ENCODE data around the gene EIF4G3. TPM values are rescaled to one million over a fixed set of nuclear protein-coding genes. Genes with fewer than 3 reads are reported as not detected.

The EIF4G3 gene
- total RNA-seq, 2 donors from 2014 or later, result 20.8 to 48.8 TPM

GRCh38 chr1:20950679-20951078, 226.0 kb downstream of the EIF4G3 start:
- Histone ChIP-seq H3K36me3 (replicated peaks in 1 of 2; ENCODE audit: insufficient read depth in 1 of 2, low read depth in 2 of 2) (no peaks in the 10 kb centered on the region), H3K4me3 (no peak overlapping the region), H3K27me3 (no peaks in the 10 kb centered on the region), H3K9me3 (no peaks in the 10 kb centered on the region), H3K27ac (no peak overlapping the region), H3K4me1 (no peaks in the 10 kb centered on the region)
- no peak for TF ChIP-seq CTCF (IDR thresholded peaks at IDR 0.05)
- no peak for TF ChIP-seq POLR2A (IDR thresholded peaks at IDR 0.05)
- no peak for DNase-seq
- intact Hi-C loops (cut with DNase I), result no loop called here
- WGBS, 2 donors, result 87 to 92% methylated on average over 3 of the region's 3 CpGs
- ATAC-seq, result no peak

- intact Hi-C loops (cut with DNase I), result no loop called here
- no peak for ATAC-seq
- Histone ChIP-seq H3K36me3 (replicated peaks in 1 of 2; ENCODE audit: insufficient read depth in 1 of 2, low read depth in 2 of 2) (no peaks in the 10 kb centered on the region), H3K4me3 (no peak overlapping the region), H3K27me3 (no peaks in the 10 kb centered on the region), H3K4me1 (no peaks in the 10 kb centered on the region), H3K27ac (no peak overlapping the region), H3K9me3 (no peaks in the 10 kb centered on the region)
- 83 to 92% methylated on average over 9 of the region's 9 CpGs for WGBS, 2 donors
- TF ChIP-seq CTCF (IDR thresholded peaks at IDR 0.05), result no peak
- no peak for TF ChIP-seq POLR2A (IDR thresholded peaks at IDR 0.05)
- DNase-seq, result no peak
Observed at GRCh38 chr1:20949871-20950590, 226.7 kb downstream of the EIF4G3 start.

- intact Hi-C loops (cut with DNase I), result no loop called here
- ATAC-seq (no peak), DNase-seq (no peak)
- H3K27ac ChIP-seq, result no peak overlapping the region
- H3K36me3 ChIP-seq (replicated peaks in 1 of 2; ENCODE audit: insufficient read depth in 1 of 2, low read depth in 2 of 2), result no peaks in the 10 kb centered on the region
- no peaks in the 10 kb centered on the region for H3K4me1 ChIP-seq
- WGBS, 2 donors, result 79 to 85% methylated on average over 6 of the region's 6 CpGs
- TF ChIP-seq POLR2A (IDR thresholded peaks at IDR 0.05), result no peak
- no peak for TF ChIP-seq CTCF (IDR thresholded peaks at IDR 0.05)
- H3K4me3 ChIP-seq, result no peak overlapping the region
- no peaks in the 10 kb centered on the region for H3K9me3 ChIP-seq
- no peaks in the 10 kb centered on the region for H3K27me3 ChIP-seq
Observed at GRCh38 chr1:20948101-20948500, 228.6 kb downstream of the EIF4G3 start.

- no peaks in the 10 kb centered on the region for H3K27me3 ChIP-seq
- H3K4me1 ChIP-seq, result no peaks in the 10 kb centered on the region
- no peaks in the 10 kb centered on the region for H3K9me3 ChIP-seq
- no peak for ATAC-seq
- intact Hi-C loops (cut with DNase I), result no loop called here
- no peak for TF ChIP-seq POLR2A (IDR thresholded peaks at IDR 0.05)
- no peak for TF ChIP-seq CTCF (IDR thresholded peaks at IDR 0.05)
- H3K36me3 ChIP-seq (replicated peaks in 1 of 2; ENCODE audit: insufficient read depth in 1 of 2, low read depth in 2 of 2), result no peaks in the 10 kb centered on the region
- WGBS, 2 donors, result 89 to 97% methylated on average over 2 of the region's 2 CpGs
- no peak overlapping the region for H3K4me3 ChIP-seq
- DNase-seq, result no peak
- H3K27ac ChIP-seq, result no peak overlapping the region
Observed at GRCh38 chr1:20947409-20947808, 229.3 kb downstream of the EIF4G3 start.

GRCh38 chr1:20936621-20937020, 240.1 kb downstream of the EIF4G3 start:
- no peaks in the 10 kb centered on the region for H3K36me3 ChIP-seq (replicated peaks in 1 of 2; ENCODE audit: insufficient read depth in 1 of 2, low read depth in 2 of 2)
- no peaks in the 10 kb centered on the region for H3K27me3 ChIP-seq
- intact Hi-C loops (cut with DNase I), result no loop called here
- 84 to 97% methylated on average over 2 of the region's 2 CpGs for WGBS, 2 donors
- TF ChIP-seq POLR2A (IDR thresholded peaks at IDR 0.05) (no peak), CTCF (IDR thresholded peaks at IDR 0.05) (no peak)
- ATAC-seq (no peak), DNase-seq (no peak)
- no peak overlapping the region for H3K4me3 ChIP-seq
- H3K27ac ChIP-seq, result no peak overlapping the region
- H3K4me1 ChIP-seq, result no peaks in the 10 kb centered on the region
- no peaks in the 10 kb centered on the region for H3K9me3 ChIP-seq
